ENCODE data around the gene CACNA1G.

Gene CACNA1G

GRCh38 chr17:50632637-50633036 lies 72.1 kb downstream of the CACNA1G start:
- DNase-seq (ENCODE audit: low read depth in 2 of 2) = no peak

- no peak for DNase-seq (ENCODE audit: low read depth in 2 of 2)
Measured at GRCh38 chr17:50633683-50634082, 73.2 kb downstream of the CACNA1G start.

- no peak for DNase-seq (ENCODE audit: low read depth in 2 of 2)
Measured at GRCh38 chr17:50634224-50634914, 73.9 kb downstream of the CACNA1G start, which contains the start of gene ABCC3. TSS of gene ABCC3 (plus strand) at chr17:50634881. CDS start at chr17:50634937, 56 bp downstream.

- no peak for DNase-seq (ENCODE audit: low read depth in 2 of 2)
Measured at GRCh38 chr17:50634915-50635731, 74.6 kb downstream of the CACNA1G start.

GRCh38 chr17:50635732-50635981 lies 75.1 kb downstream of the CACNA1G start:
- no peak for DNase-seq (ENCODE audit: low read depth in 2 of 2)

- DNase-seq (ENCODE audit: low read depth in 2 of 2) = no peak
Measured at GRCh38 chr17:50635982-50636803, 75.7 kb downstream of the CACNA1G start.

GRCh38 chr17:50636804-50637195 lies 76.3 kb downstream of the CACNA1G start:
- no peak for DNase-seq (ENCODE audit: low read depth in 2 of 2)

- no peak for DNase-seq (ENCODE audit: low read depth in 2 of 2)
Measured at GRCh38 chr17:50637829-50638605, 77.5 kb downstream of the CACNA1G start.

- DNase-seq (ENCODE audit: low read depth in 2 of 2) = no peak
Measured at GRCh38 chr17:50638606-50638965, 78.1 kb downstream of the CACNA1G start.

GRCh38 chr17:50638966-50639713 lies 78.6 kb downstream of the CACNA1G start:
- no peak for DNase-seq (ENCODE audit: low read depth in 2 of 2)

- no peak for DNase-seq (ENCODE audit: low read depth in 2 of 2)
Measured at GRCh38 chr17:50640686-50641351, 80.3 kb downstream of the CACNA1G start.

- no peak for DNase-seq (ENCODE audit: low read depth in 2 of 2)
Measured at GRCh38 chr17:50641357-50641756, 80.8 kb downstream of the CACNA1G start.

GRCh38 chr17:50642071-50642721 lies 81.7 kb downstream of the CACNA1G start:
- DNase-seq (ENCODE audit: low read depth in 2 of 2) = no peak

GRCh38 chr17:50642722-50643656 lies 82.5 kb downstream of the CACNA1G start:
- no peak for DNase-seq (ENCODE audit: low read depth in 2 of 2)

- no peak for DNase-seq (ENCODE audit: low read depth in 2 of 2)
Measured at GRCh38 chr17:50645748-50646682, 85.5 kb downstream of the CACNA1G start.

- DNase-seq (ENCODE audit: low read depth in 2 of 2) = no peak
Measured at GRCh38 chr17:50647187-50647586, 86.7 kb downstream of the CACNA1G start.

- DNase-seq (ENCODE audit: low read depth in 2 of 2) = no peak
Measured at GRCh38 chr17:50649042-50649908, 88.8 kb downstream of the CACNA1G start.
